HCT116 (cell line): ENCODE measurements around the gene TIAM2. TPM values are rescaled to one million over a fixed set of nuclear protein-coding genes. Genes with fewer than 3 reads are reported as not detected.

Source experiments
- ATAC-seq: fragments of 200-7000 bp; cut with Tn5 transposase; 2 replicates; pipeline ENCODE4 v1.9.1; 2020; ENCODE audit warnings: mild to moderate bottlenecking, moderate library complexity
- BruUV-seq: library from RNA; stranded (reverse); fragments of 400-500 nt; replicated peaks from 2 replicates; lab custom pipeline; 2021; lab: Mats Ljungman, UMichigan
- CTCF ChIA-PET: fragments of 300-600 bp; sonication (Branson Sonifier 250); formaldehyde crosslinking; loops from one replicate; lab custom pipeline; 2021; ENCODE audit warnings: antibody characterized with exemption; lab: Charles Lee
- POLR2A ChIA-PET: fragments of 300-600, 350-600 bp; sonication (Branson Sonifier 250); formaldehyde crosslinking; loops from one replicate; lab custom pipeline; 2021; ENCODE audit warnings: antibody characterized with exemption; lab: Charles Lee
- RAD21 ChIA-PET, 2 experiments: fragments of 300-600 bp; sonication (Branson Sonifier 250); formaldehyde crosslinking; loops; one replicate each; lab custom pipeline; 2023; ENCODE audit warnings: low total read pairs in 2 of 2; ENCODE audit not compliant: uncharacterized antibody in 2 of 2, unreplicated experiment in 2 of 2, low non-redundant PET in 1 of 2; lab: Charles Lee
- DNase-seq: peaks from one replicate; pipeline ENCODE4 v3.0.0-alpha.2; 2010; ENCODE audit warnings: low read depth, low spot score
- H2AFZ ChIP-seq: fragments of 200-600 bp; shearing (Covaris generic), sonication (generic); 2 replicates; pipeline ENCODE4 v1.6.1; 2017; ENCODE audit warnings: low read depth, mixed run types, mixed read lengths, antibody characterized with exemption, low read length; ENCODE audit not compliant: poor library complexity, severe bottlenecking
- H3K27ac ChIP-seq: 2 replicates; pipeline ENCODE4 v1.5.1; 2012; ENCODE audit warnings: low read depth, low read length
- H3K27me3 ChIP-seq: fragments of 200-600 bp; sonication (generic); 2 replicates; pipeline ENCODE4 v1.6.1; 2016; ENCODE audit warnings: mixed run types, low read length, mixed read lengths; ENCODE audit not compliant: insufficient read depth
- H3K36me3 ChIP-seq, 2 experiments: fragments of 200-500 bp in 1 of 2; fragments of 200-600 bp in 1 of 2; sonication (Bioruptor generic) in 1 of 2; sonication (generic) in 1 of 2; 2 replicates each; pipeline versions ENCODE4 v1.5.1 to v1.6.1; 2014 to 2016; ENCODE audit warnings: low read length in 2 of 2, inconsistent platforms in 1 of 2, mixed read lengths in 1 of 2, mixed run types in 1 of 2; ENCODE audit not compliant: insufficient read depth in 2 of 2, control insufficient read depth in 1 of 2
- H3K4me1 ChIP-seq, 2 experiments: fragments of 200-600 bp in 1 of 2; sonication (generic) in 1 of 2; 2 replicates each; pipeline versions ENCODE4 v1.5.1 to v1.6.1; 2012 to 2017; ENCODE audit warnings: low read length in 2 of 2, inconsistent platforms in 1 of 2, mild to moderate bottlenecking in 1 of 2, mixed read lengths in 1 of 2, mixed run types in 1 of 2, moderate library complexity in 1 of 2; ENCODE audit not compliant: insufficient read depth in 2 of 2, control insufficient read depth in 1 of 2
- H3K4me2 ChIP-seq: fragments of 200-600 bp; sonication (generic); 2 replicates; pipeline ENCODE4 v1.6.1; 2017; ENCODE audit warnings: mixed run types, low read length, mixed read lengths
- H3K4me3 ChIP-seq, 2 experiments: fragments of 200-600 bp in 1 of 2; sonication (generic) in 1 of 2; replicated peaks in 1 of 2; 2 replicates each; pipeline ENCODE4 v1.5.1; 2011 to 2016; ENCODE audit warnings: low read length in 2 of 2, control low read depth in 1 of 2, low read depth in 1 of 2, mild to moderate bottlenecking in 1 of 2, mixed read lengths in 1 of 2, mixed run types in 1 of 2
- H3K79me2 ChIP-seq: fragments of 200-600 bp; sonication (generic); 2 replicates; pipeline ENCODE4 v1.6.1; 2017; ENCODE audit warnings: mild to moderate bottlenecking, mixed run types, low read length, moderate library complexity, mixed read lengths; ENCODE audit not compliant: insufficient read depth
- H3K9ac ChIP-seq: fragments of 200-600 bp; sonication (generic); 2 replicates; pipeline ENCODE4 v1.6.1; 2016; ENCODE audit warnings: low read length, mixed read lengths
- H3K9me2 ChIP-seq: fragments of 200-600 bp; sonication (generic), shearing (Covaris generic); 2 replicates; pipeline ENCODE4 v1.6.1; 2017; ENCODE audit warnings: mixed run types, mild to moderate bottlenecking, moderate library complexity; ENCODE audit not compliant: insufficient read depth
- H3K9me3 ChIP-seq, 2 experiments: fragments of 200-500 bp in 1 of 2; fragments of 200-600 bp in 1 of 2; sonication (Bioruptor generic) in 1 of 2; sonication (generic) in 1 of 2; 2 replicates each; pipeline ENCODE4 v1.6.1; 2014 to 2017; ENCODE audit warnings: low read length in 2 of 2, mixed read lengths in 2 of 2, inconsistent platforms in 1 of 2, low read depth in 1 of 2, mild to moderate bottlenecking in 1 of 2, mixed run types in 1 of 2, moderate library complexity in 1 of 2; ENCODE audit not compliant: control insufficient read depth in 1 of 2, insufficient read depth in 1 of 2
- H4K20me1 ChIP-seq: fragments of 200-600 bp; sonication (generic), shearing (Covaris generic); 2 replicates; pipeline ENCODE4 v1.6.1; 2017; ENCODE audit warnings: mixed run types, mild to moderate bottlenecking, moderate library complexity; ENCODE audit not compliant: insufficient read depth
- CEBPB ChIP-seq: IDR thresholded peaks from 2 replicates; pipeline ENCODE4 v1.6.1; 2012; ENCODE audit warnings: low read depth
- EZH2 ChIP-seq: fragments of 200-600 bp; sonication (generic); IDR thresholded peaks from 2 replicates; pipeline ENCODE4 v1.6.1; 2017; ENCODE audit warnings: antibody characterized with exemption, mixed run types
- EZH2phosphoT487 ChIP-seq: fragments of 200-600 bp; IDR thresholded peaks from 2 replicates; pipeline ENCODE4 v1.6.1; 2018; ENCODE audit warnings: antibody characterized with exemption, borderline replicate concordance
- FOSL1 ChIP-seq: IDR thresholded peaks from 2 replicates; pipeline ENCODE4 v1.6.1; 2012; ENCODE audit warnings: low read depth
- POLR2A ChIP-seq: IDR thresholded peaks from 2 replicates; pipeline ENCODE4 v1.7.0; 2011; ENCODE audit warnings: borderline replicate concordance; ENCODE audit not compliant: insufficient read depth, insufficient read length; ENCODE audit errors: extremely low read depth
- SIN3A ChIP-seq: IDR thresholded peaks from 2 replicates; pipeline ENCODE4 v1.6.1; 2012; ENCODE audit warnings: low read depth
- ZFX ChIP-seq: fragments of 450-650 bp; IDR thresholded peaks from 2 replicates; pipeline ENCODE4 v1.6.1; 2017
- intact Hi-C: fragments of 100-400 bp; cut with micrococcal nuclease; formaldehyde crosslinking; loops from 2 replicates; pipeline ENCODE4 v1.10.0; 2022
- total RNA-seq: library from RNA; stranded (reverse); gene quantifications from one replicate; pipeline ENCODE4 v1.2.1, GENCODE V29; 2021; ENCODE audit not compliant: unreplicated experiment
- TF ChIP-seq, protein P1 (sequence below): IDR thresholded peaks from 2 replicates; pipeline ENCODE4 v1.6.1; 2011; ENCODE audit warnings: mild to moderate bottlenecking, low read length, moderate library complexity; ENCODE audit not compliant: insufficient replicate concordance; ENCODE audit errors: extremely low read depth
- TF ChIP-seq, protein P2 (sequence below): IDR thresholded peaks from 2 replicates; pipeline ENCODE4 v1.6.1; 2012
- TF ChIP-seq, protein P3 (sequence below), 3 experiments: fragments of 200-600 bp in 1 of 3; sonication (generic) in 1 of 3; IDR thresholded peaks in 2 of 3; conservative IDR thresholded peaks in 1 of 3; 2 replicates each; pipeline ENCODE4 v1.5.1; 2012 to 2017; ENCODE audit warnings: low read depth in 2 of 3, low read length in 2 of 3, antibody characterized with exemption in 1 of 3, borderline replicate concordance in 1 of 3, control low read depth in 1 of 3, mild to moderate bottlenecking in 1 of 3, mixed read lengths in 1 of 3, mixed run types in 1 of 3, moderate library complexity in 1 of 3; ENCODE audit not compliant: insufficient read depth in 1 of 3

Gene TIAM2
- total RNA-seq, 1 experiment from 2014 or later, result 9.4 TPM

DNA sequence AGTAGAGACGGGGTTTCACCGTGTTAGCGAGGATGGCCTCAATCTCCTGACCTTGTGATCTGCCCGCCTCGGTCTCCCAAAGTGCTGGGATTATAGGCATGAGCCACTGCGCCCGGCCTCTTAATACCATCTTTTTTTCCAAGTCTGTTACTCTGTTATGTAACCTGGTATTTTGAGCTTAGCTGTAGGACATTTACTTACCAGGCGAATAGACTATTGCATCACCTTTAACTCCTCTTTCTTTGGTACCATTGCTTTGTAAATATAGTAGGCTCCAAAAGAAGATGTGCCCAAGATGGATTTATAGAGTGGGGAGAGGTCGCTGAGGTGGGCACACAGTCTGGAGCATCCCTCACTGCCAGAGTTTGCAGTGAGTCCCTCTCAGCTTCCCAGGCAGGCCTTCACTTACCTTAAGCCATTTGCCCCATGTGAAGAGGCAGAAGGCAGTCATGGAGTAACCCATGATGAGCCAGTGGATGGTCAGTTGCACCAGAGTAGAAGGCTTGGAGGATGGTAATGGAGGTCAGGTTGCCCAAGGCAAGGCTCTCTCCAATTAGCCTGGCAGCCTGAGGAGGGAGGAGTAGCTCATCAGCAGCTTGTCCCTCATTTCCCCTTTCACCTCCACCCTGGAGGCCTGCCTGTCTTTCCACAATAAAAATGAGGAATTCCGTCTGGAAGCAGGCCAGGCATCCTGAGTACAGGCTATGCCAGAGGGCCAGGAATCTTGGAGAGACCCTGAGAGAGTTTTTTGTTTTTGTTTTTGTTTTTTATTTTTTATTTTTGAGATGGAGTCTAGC lies 9.7 kb downstream of the TIAM2 start:
- no peak overlapping the region for H3K4me3 ChIP-seq
- no peaks in the 10 kb centered on the region for H3K9me2 ChIP-seq
- peaks cover 3 to 6% of the 10 kb centered on the region in 2 experiments; a peak in 2 of 4 replicates for H3K4me1 ChIP-seq
- no peak overlapping the region for H2AFZ ChIP-seq
- H3K9ac ChIP-seq, result no peak overlapping the region
- no peak overlapping the region for H3K4me2 ChIP-seq
- H3K9me3 ChIP-seq, result no peaks in the 10 kb centered on the region
- ChIA-PET CTCF (no interaction called here), POLR2A (no interaction called here), RAD21 (no interaction called here)
- no peak overlapping the region for H3K27ac ChIP-seq
- DNase-seq, result no peak
- no peaks in the 10 kb centered on the region for H4K20me1 ChIP-seq
- no peaks in the 10 kb centered on the region for H3K36me3 ChIP-seq
- intact Hi-C loops, result no loop called here
- TF ChIP-seq ZFX (no peak), EZH2phosphoT487 (no peak), EZH2 (no peak)
- TF ChIP-seq, all 23 proteins: peak for 0
- Histone ChIP-seq H3K79me2 (no peaks in the 10 kb centered on the region), H3K27me3 (no peaks in the 10 kb centered on the region)
- BruUV-seq, result no TSS peak
- ATAC-seq, result no peak

DNA sequence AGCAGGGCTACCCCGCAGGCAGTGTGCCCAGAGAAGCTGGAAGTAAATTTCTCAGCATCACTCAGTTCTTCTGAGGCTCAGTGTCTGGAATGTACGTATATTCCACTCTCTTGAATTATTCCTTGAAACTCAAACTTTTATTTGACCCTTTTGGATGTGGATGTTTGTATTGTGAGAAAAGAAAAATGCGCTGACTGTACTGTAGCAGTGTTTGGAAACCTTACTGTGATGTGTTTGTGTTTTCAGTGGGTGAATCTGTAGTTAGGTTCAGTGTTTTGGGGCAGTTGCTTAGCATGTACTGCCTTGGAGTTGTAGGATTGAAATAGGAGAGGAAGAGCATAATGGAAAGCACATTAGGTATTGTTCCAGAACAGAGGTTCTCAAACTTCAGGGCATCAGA lies 13.5 kb downstream of the TIAM2 start:
- no TSS peak for BruUV-seq
- no peak for ATAC-seq
- Histone ChIP-seq H2AFZ (no peak overlapping the region), H3K4me3 (no peak overlapping the region), H3K4me1 (peaks cover 3 to 6% of the 10 kb centered on the region in 2 experiments; a peak in 2 of 4 replicates), H3K27me3 (no peaks in the 10 kb centered on the region), H3K9ac (no peak overlapping the region), H3K27ac (no peak overlapping the region), H3K36me3 (no peaks in the 10 kb centered on the region), H4K20me1 (no peaks in the 10 kb centered on the region), H3K9me2 (no peaks in the 10 kb centered on the region), H3K9me3 (no peaks in the 10 kb centered on the region), H3K79me2 (no peaks in the 10 kb centered on the region)
- CTCF ChIA-PET, result no interaction called here
- intact Hi-C loops, result no loop called here
- no peak for DNase-seq
- POLR2A ChIA-PET, result no interaction called here
- TF ChIP-seq SIN3A, result no peak
- TF ChIP-seq, protein P1, sequence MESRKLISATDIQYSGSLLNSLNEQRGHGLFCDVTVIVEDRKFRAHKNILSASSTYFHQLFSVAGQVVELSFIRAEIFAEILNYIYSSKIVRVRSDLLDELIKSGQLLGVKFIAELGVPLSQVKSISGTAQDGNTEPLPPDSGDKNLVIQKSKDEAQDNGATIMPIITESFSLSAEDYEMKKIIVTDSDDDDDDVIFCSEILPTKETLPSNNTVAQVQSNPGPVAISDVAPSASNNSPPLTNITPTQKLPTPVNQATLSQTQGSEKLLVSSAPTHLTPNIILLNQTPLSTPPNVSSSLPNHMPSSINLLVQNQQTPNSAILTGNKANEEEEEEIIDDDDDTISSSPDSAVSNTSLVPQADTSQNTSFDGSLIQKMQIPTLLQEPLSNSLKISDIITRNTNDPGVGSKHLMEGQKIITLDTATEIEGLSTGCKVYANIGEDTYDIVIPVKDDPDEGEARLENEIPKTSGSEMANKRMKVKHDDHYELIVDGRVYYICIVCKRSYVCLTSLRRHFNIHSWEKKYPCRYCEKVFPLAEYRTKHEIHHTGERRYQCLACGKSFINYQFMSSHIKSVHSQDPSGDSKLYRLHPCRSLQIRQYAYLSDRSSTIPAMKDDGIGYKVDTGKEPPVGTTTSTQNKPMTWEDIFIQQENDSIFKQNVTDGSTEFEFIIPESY, result no peak
- no peak for TF ChIP-seq EZH2phosphoT487
- no peak for TF ChIP-seq POLR2A
- TF ChIP-seq FOSL1, result no peak
- TF ChIP-seq, protein P2, sequence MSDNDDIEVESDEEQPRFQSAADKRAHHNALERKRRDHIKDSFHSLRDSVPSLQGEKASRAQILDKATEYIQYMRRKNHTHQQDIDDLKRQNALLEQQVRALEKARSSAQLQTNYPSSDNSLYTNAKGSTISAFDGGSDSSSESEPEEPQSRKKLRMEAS, result no peak
- TF ChIP-seq CEBPB, result no peak
- TF ChIP-seq, protein P3, sequence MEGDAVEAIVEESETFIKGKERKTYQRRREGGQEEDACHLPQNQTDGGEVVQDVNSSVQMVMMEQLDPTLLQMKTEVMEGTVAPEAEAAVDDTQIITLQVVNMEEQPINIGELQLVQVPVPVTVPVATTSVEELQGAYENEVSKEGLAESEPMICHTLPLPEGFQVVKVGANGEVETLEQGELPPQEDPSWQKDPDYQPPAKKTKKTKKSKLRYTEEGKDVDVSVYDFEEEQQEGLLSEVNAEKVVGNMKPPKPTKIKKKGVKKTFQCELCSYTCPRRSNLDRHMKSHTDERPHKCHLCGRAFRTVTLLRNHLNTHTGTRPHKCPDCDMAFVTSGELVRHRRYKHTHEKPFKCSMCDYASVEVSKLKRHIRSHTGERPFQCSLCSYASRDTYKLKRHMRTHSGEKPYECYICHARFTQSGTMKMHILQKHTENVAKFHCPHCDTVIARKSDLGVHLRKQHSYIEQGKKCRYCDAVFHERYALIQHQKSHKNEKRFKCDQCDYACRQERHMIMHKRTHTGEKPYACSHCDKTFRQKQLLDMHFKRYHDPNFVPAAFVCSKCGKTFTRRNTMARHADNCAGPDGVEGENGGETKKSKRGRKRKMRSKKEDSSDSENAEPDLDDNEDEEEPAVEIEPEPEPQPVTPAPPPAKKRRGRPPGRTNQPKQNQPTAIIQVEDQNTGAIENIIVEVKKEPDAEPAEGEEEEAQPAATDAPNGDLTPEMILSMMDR (IDR thresholded peaks at IDR 0.05 in 2 of 3, conservative IDR thresholded peaks at IDR 0.05 in 1 of 3; ENCODE audit: borderline replicate concordance in 1 of 3, insufficient read depth in 1 of 3, low read depth in 2 of 3, low read length in 2 of 3), result no peak
- no peak for TF ChIP-seq ZFX
- TF ChIP-seq, all 23 proteins: peak for 0
- H3K4me2 ChIP-seq, result no peak overlapping the region
- RAD21 ChIA-PET, result no interaction called here
